ENCODE measurements around the gene KRTAP4-5.
"Not testable (repeated sequence)": the region's sequence is repeated elsewhere in the genome, so short reads cannot be mapped to it uniquely, and the experiment has no call there.

The KRTAP4-5 gene

GRCh38 chr17:41149652-41149985 is at the start of gene KRTAP4-5:
TSS of gene KRTAP4-5 (minus strand) at chr17:41149825. CDS start at chr17:41149767, 58 bp downstream.
- DNase-seq: no peak

GRCh38 chr17:41196068-41196467 is 46.4 kb upstream of the KRTAP4-5 start:
- DNase-seq: no peak

- DNase-seq: no peak
Observed at GRCh38 chr17:41190328-41190727, 40.7 kb upstream of the KRTAP4-5 start.

DNA sequence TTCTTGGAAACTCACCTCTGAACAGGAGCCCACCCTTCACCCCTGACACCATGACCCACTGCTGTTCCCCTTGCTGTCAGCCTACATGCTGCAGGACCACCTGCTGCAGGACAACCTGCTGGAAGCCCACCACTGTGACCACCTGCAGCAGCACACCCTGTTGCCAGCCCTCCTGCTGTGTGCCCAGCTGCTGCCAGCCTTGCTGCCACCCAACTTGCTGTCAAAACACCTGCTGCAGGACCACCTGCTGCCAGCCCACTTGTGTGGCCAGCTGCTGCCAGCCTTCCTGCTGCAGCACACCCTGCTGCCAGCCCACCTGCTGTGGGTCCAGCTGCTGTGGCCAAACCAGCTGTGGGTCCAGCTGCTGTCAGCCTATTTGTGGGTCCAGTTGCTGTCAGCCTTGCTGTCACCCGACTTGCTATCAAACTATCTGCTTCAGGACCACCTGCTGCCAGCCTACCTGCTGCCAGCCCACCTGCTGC is 40.3 kb upstream of the KRTAP4-5 start, which contains the start of gene KRTAP9-1:
KRTAP9-1 (plus strand) TSS at position 51 of the 482 bp plus-strand sequence; CDS start at position 51, 0 bp downstream.
- DNase-seq: not testable (repeated sequence)

DNA sequence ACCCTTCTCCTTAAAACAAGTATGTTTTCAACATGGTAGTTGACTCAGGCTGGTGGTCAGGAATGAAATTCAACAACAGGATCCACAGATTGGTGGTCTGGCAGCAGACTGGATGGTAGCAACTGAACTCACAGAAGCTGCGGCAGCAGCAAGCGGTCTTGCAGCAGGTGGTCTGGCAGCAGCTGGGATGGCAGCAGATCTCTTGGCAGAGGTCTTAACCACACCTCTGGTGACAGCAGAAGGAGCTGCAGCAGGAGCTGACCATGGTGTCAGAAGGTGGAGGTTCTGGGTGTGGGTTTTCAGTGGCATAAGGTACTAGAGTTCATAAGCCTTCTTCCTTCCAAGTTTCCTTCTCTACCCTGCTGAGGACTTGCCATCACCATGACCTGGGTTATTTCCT is 37.2 kb upstream of the KRTAP4-5 start:
- no peak for DNase-seq

DNA sequence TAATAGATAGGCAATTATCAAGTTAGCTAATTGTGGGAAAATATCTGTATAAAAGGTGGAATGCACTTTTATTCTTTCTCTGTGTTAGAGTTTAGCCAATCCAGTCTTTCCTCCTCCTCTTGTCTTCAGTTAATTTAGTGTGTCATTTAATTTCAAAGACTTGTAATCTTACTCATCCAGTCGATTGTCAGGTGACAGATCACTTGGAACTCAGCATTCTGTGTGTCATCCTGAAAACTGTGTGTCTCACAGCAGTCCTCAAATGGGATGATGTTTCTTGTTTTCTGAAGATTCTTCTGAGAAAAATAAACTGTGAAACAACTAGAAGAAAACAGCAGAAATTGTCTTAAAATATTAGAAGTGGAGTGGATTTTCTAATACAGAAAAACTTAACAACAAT is 35.4 kb upstream of the KRTAP4-5 start:
- no peak for DNase-seq

DNA sequence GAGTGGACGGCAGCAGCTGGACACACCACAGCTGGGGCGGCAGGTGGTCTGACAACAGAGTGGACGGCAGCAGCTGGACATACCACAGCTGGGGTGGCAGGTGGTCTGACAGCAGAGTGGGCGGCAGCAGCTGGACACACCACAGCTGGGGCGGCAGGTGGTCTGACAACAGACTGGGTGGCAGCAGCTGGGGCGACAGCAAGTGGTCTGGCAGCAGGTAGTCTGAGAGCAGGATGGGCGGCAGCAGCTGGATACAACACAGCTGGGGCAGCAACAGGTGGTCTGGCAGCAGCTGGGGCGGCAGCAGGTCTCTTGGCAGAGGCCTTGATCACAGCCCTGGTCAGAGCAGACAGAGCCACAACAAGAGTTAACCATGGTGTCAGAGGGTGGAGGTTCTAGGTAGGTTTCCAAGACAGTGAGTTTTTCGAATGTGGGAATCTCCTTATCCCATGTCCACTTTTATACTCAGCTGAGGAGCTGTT is 34.9 kb upstream of the KRTAP4-5 start, which contains the start of gene KRTAP4-1:
KRTAP4-1 (minus strand) TSS at position 432 of the 482 bp plus-strand sequence; CDS start at position 375, 57 bp downstream.
- no peak for DNase-seq

- no peak for DNase-seq
Observed at GRCh38 chr17:41178843-41179616, 29.4 kb upstream of the KRTAP4-5 start.

DNA sequence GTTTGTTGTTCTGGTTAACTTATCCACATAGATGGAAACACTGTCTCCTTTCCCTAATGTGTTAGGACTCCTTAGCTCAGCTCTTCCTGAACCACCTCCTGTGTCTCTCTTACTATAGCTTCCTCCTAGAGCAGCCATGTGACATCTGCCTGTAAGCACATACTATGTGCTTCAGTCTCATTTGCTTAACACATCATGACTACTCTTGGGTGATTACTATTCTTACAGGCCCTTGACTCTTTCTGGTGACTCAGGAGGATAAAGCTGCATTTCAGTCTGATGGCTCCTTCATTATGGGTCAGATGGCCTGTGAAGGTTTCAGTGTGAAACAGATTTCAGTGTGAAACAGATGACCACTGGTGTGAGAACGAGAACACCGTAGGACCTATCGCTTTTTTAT is 28.7 kb upstream of the KRTAP4-5 start:
- DNase-seq: no peak

GRCh38 chr17:41177727-41178271 is 28.2 kb upstream of the KRTAP4-5 start, which contains the start of gene KRTAP4-2:
TSS of gene KRTAP4-2 (minus strand) at chr17:41178221. CDS start at chr17:41178164, 57 bp downstream.
- DNase-seq: no peak

DNA sequence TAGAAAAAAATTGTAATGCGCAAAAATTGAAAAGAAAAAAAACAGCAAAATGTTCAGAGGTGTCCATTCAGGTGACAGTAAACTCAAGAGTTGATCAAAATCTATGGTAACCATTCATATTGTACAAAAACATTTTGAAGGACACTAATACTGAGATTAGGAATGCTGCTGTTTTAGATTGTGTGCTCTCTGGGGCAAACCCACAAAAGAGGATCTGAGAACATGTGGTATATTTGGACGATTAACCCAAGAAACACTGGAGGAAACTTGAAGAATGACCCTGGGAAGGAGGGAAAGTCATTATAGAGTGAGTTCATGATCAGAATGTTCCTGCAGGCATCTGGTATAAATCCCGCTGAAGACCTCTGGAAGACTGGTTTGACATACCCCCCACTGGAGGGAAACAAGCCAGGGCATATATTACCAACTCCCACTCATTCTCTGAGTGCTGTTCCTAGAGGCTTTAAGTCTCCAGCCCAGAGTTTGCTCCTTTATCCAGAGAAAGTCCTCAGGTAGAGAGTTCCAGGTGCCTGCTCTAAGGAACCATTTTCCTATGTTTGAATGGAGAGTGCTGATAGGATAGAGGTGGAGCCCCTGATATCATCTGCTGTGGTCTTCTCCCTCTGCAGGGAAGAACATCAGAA is 27.2 kb upstream of the KRTAP4-5 start:
- DNase-seq: no peak

GRCh38 chr17:41171886-41172285 is 22.3 kb upstream of the KRTAP4-5 start:
- no peak for DNase-seq

DNA sequence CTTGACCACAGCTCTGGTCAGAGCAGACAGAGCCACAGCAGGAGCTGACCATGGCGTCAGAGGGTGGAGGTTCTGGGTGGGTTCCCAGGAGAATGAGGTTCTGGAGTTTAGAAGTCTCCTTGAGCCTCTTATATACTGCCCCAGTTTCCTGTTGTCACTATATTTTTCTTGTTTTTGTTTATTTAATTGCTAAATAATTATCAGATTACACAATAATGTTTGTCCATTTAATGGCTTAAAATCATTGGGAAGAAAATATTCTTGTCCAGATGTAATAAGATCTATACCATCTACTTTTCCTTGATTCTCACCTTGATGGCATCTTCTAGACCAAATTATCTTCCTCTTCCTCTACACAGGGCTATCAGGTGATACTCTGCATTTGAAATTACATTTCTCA is 18.5 kb upstream of the KRTAP4-5 start, which contains the start of gene KRTAP4-3:
KRTAP4-3 (minus strand) TSS at position 101 of the 400 bp plus-strand sequence; CDS start at position 52, 49 bp downstream.
- no peak for DNase-seq

GRCh38 chr17:41167561-41167960 is 17.9 kb upstream of the KRTAP4-5 start:
- peak in 1 of 2 experiments; percentile 4 for DNase-seq

DNA sequence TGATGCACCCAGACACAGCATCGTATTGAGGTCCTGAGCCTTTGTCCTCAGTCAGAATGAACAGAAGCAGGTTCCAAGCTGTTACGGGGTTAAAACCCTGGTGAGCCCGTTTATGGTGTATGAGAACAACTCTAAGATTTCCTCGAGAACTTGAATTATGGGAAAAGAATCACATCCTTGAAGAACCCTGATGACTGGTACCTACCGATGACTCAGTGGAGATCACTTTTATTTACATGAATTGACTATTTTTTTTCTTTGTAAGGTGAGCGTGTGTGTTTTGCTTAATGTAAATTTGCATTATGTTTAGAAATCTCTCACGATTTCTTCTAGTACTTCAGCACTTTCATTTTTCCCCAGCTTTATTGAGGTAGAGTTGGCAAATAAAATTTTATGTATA is 14.2 kb upstream of the KRTAP4-5 start:
- DNase-seq: no peak

GRCh38 chr17:41160648-41161047 is 11.0 kb upstream of the KRTAP4-5 start, which contains the start of gene KRTAP4-4:
TSS of gene KRTAP4-4 (minus strand) at chr17:41160748. CDS start at chr17:41160691, 57 bp downstream.
- DNase-seq: no peak

- not testable (repeated sequence) for DNase-seq
Observed at GRCh38 chr17:41160190-41160589, 10.6 kb upstream of the KRTAP4-5 start.

GRCh38 chr17:41153856-41154255 is 4.2 kb upstream of the KRTAP4-5 start:
- no peak for DNase-seq

DNA sequence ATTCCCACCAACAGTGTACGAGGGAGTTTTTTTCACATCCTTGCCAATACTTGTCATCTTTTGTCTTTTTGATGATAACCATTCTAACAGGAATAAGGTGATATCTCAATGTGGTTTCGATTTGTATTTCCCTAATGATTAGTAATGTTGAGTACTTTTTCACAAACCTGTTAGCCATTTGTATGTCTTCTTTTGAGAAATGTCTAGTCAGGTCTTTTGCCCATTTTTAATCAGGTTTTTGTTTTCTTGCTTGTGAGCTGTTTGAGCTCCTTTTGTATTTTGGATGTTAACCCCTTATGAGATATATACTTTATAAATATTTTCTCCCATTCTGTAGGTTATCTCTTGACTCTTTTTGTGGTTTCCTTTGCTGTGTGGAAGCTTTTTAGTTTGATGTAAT is 1.9 kb upstream of the KRTAP4-5 start:
- no peak for DNase-seq

- DNase-seq: no peak
Observed at GRCh38 chr17:41150026-41150425, 401 bp upstream of the KRTAP4-5 start.

DNA sequence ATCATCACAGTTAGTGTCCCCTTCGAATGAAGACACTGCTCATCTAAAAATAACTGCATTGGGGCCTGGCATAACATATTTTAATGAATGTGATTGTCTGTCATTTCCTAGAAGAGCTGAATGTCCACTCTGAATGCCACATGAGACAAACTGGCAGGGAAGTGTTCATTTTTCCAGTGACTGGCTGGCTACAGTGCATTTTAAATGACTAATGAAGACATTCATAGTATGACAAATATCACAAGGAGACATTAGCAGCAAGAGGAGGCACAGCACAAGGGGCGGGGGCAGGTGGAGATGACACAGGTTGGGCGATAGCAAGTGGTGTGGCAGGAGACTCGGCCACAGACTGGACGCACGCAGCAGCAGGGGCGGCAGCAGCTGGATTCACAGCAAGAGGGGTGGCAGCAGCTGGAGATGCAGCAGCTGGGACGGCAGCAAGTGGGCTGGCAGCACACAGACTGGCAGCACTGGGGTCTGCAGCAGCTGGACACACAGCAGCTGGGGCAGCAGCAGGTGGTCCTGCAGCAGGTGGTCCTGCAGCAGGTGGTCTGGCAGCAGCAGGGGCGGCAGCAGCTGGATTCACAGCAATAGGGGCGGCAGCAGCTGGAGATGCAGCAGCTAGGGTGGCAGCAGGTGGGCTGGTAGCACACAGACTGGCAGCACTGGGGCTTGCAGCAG is 514 bp downstream of the KRTAP4-5 start:
- not testable (repeated sequence) for DNase-seq

DNA sequence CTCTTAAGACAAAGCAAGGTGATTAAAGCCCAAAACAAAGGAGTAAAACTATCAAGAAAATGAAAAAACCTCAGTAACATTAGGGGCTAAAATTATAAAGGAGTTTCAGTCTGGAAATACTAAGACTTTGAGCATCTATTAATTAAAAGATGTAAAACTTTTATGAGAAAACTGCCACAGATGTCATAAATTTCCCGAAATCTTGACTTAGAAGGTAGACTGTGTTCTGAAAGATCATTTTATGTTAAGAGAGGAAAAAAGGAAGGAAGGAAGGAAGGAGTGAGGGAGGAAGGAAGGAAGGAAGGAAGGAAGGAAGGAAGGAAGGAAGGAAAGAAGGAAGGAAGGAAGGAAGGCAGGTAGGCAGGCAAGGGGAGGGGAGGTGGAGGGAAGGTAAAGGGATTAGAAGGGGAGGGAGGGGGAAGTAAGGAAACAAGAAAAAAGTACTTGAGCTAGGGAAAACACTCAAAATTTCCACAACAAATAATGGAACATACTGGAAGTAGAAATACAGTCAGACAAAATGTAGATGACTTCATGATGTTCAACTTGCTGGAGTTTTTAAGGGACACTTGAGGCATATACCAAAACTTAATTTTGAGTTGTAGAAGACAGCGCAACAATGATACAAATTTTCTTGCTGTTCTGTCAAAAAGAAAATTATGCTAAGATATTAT is 2.0 kb downstream of the KRTAP4-5 start:
- no peak for DNase-seq

Data from NCI-H1930 (cell line).